ENCODE results near the gene DGKI.

Gene DGKI

GRCh38 chr7:137647905-137648565 lies 198.7 kb downstream of the DGKI start:
- no peaks in the 10 kb centered on the region for H3K9me3 ChIP-seq (ENCODE audit: control insufficient read depth, low read length)
- no peak overlapping the region for H3K14ac ChIP-seq (ENCODE audit: low read length in 2 of 2)
- DNase-seq: no peak
- H3K36me3 ChIP-seq (ENCODE audit: control insufficient read depth in 1 of 2, insufficient read depth in 2 of 2, low read depth in 1 of 2, low read length in 2 of 2): no peaks in the 10 kb centered on the region
- no peak overlapping the region for H3K4ac ChIP-seq (ENCODE audit: low read depth in 1 of 2, low read length in 2 of 2)
- no peak overlapping the region for H3K4me3 ChIP-seq (ENCODE audit: insufficient read depth in 1 of 2, low read depth in 1 of 2, low read length in 2 of 2)
- H3K4me2 ChIP-seq (ENCODE audit: low read length, poor library complexity, severe bottlenecking): no peak overlapping the region
- H3K4me1 ChIP-seq (ENCODE audit: control insufficient read depth, insufficient read depth, low read depth, low read length): peaks cover 2% of the 10 kb centered on the region
- H2BK5ac ChIP-seq (ENCODE audit: low read depth, low read length, poor library complexity, severe bottlenecking): no peak overlapping the region
- H2BK120ac ChIP-seq (ENCODE audit: low read depth, low read length): no peak overlapping the region
- no peak overlapping the region for H2AK5ac ChIP-seq (ENCODE audit: low read length, severe bottlenecking)
- no peaks in the 10 kb centered on the region for H3K27me3 ChIP-seq (ENCODE audit: control insufficient read depth in 1 of 2, insufficient read depth in 1 of 2, low read length in 2 of 2)
- WGBS: 85% methylated on average over 2 of the region's 3 CpGs
- H2AFZ ChIP-seq (ENCODE audit: low read depth, low read length): no peak overlapping the region
- no peak overlapping the region for H2BK15ac ChIP-seq (ENCODE audit: low read depth, poor library complexity, severe bottlenecking)
- H3K27ac ChIP-seq (ENCODE audit: low read length, poor library complexity, severe bottlenecking): no peak overlapping the region
- H3K18ac ChIP-seq (ENCODE audit: low read depth in 1 of 2, low read length in 2 of 2): no peak overlapping the region
- no peak overlapping the region for H4K91ac ChIP-seq (ENCODE audit: low read length)
- H3K9ac ChIP-seq (ENCODE audit: low read length): no peak overlapping the region
- H3K79me1 ChIP-seq (replicated peaks; ENCODE audit: low read length, poor library complexity, severe bottlenecking): no peaks in the 10 kb centered on the region
- H4K8ac ChIP-seq (ENCODE audit: low read length): no peak overlapping the region
- no peak overlapping the region for H2BK12ac ChIP-seq (ENCODE audit: low read length in 2 of 2)
- H3K23ac ChIP-seq (ENCODE audit: low read length in 2 of 2): no peak overlapping the region

GRCh38 chr7:137642472-137642871 lies 204.3 kb downstream of the DGKI start:
- H3K36me3 ChIP-seq (ENCODE audit: control insufficient read depth in 1 of 2, insufficient read depth in 2 of 2, low read depth in 1 of 2, low read length in 2 of 2): no peaks in the 10 kb centered on the region

GRCh38 chr7:137642031-137642430 lies 204.7 kb downstream of the DGKI start:
- Histone ChIP-seq H2AK5ac (ENCODE audit: low read length, severe bottlenecking) (no peak overlapping the region), H2BK120ac (ENCODE audit: low read depth, low read length) (no peak overlapping the region), H3K4me2 (ENCODE audit: low read length, poor library complexity, severe bottlenecking) (no peak overlapping the region), H3K79me1 (replicated peaks; ENCODE audit: low read length, poor library complexity, severe bottlenecking) (no peaks in the 10 kb centered on the region), H2BK12ac (ENCODE audit: low read length in 2 of 2) (no peak overlapping the region), H3K9me3 (ENCODE audit: control insufficient read depth, low read length) (no peaks in the 10 kb centered on the region), H3K4me1 (ENCODE audit: control insufficient read depth, insufficient read depth, low read depth, low read length) (no peaks in the 10 kb centered on the region), H3K27me3 (ENCODE audit: control insufficient read depth in 1 of 2, insufficient read depth in 1 of 2, low read length in 2 of 2) (no peaks in the 10 kb centered on the region), H3K14ac (ENCODE audit: low read length in 2 of 2) (no peak overlapping the region), H3K4me3 (ENCODE audit: insufficient read depth in 1 of 2, low read depth in 1 of 2, low read length in 2 of 2) (no peak overlapping the region), H3K23ac (ENCODE audit: low read length in 2 of 2) (no peak overlapping the region), H3K18ac (ENCODE audit: low read depth in 1 of 2, low read length in 2 of 2) (no peak overlapping the region), H2BK15ac (ENCODE audit: low read depth, poor library complexity, severe bottlenecking) (no peak overlapping the region), H4K8ac (ENCODE audit: low read length) (no peak overlapping the region), H4K91ac (ENCODE audit: low read length) (no peak overlapping the region), H2AFZ (ENCODE audit: low read depth, low read length) (no peak overlapping the region), H3K27ac (ENCODE audit: low read length, poor library complexity, severe bottlenecking) (no peak overlapping the region), H3K4ac (ENCODE audit: low read depth in 1 of 2, low read length in 2 of 2) (no peak overlapping the region), H2BK5ac (ENCODE audit: low read depth, low read length, poor library complexity, severe bottlenecking) (no peak overlapping the region), H3K9ac (ENCODE audit: low read length) (no peak overlapping the region), H3K36me3 (ENCODE audit: control insufficient read depth in 1 of 2, insufficient read depth in 2 of 2, low read depth in 1 of 2, low read length in 2 of 2) (no peaks in the 10 kb centered on the region)
- DNase-seq: no peak

More at GRCh38 chr7:137642472-137642871, 204.3 kb downstream of the DGKI start:
- Histone ChIP-seq H3K4me3 (ENCODE audit: insufficient read depth in 1 of 2, low read depth in 1 of 2, low read length in 2 of 2) (no peak overlapping the region), H3K23ac (ENCODE audit: low read length in 2 of 2) (no peak overlapping the region), H2AK5ac (ENCODE audit: low read length, severe bottlenecking) (no peak overlapping the region), H3K27ac (ENCODE audit: low read length, poor library complexity, severe bottlenecking) (no peak overlapping the region), H3K9ac (ENCODE audit: low read length) (no peak overlapping the region), H3K14ac (ENCODE audit: low read length in 2 of 2) (no peak overlapping the region), H3K4ac (ENCODE audit: low read depth in 1 of 2, low read length in 2 of 2) (no peak overlapping the region), H3K9me3 (ENCODE audit: control insufficient read depth, low read length) (no peaks in the 10 kb centered on the region), H2BK5ac (ENCODE audit: low read depth, low read length, poor library complexity, severe bottlenecking) (no peak overlapping the region), H2BK120ac (ENCODE audit: low read depth, low read length) (no peak overlapping the region), H3K79me1 (replicated peaks; ENCODE audit: low read length, poor library complexity, severe bottlenecking) (no peaks in the 10 kb centered on the region), H3K4me2 (ENCODE audit: low read length, poor library complexity, severe bottlenecking) (no peak overlapping the region), H3K27me3 (ENCODE audit: control insufficient read depth in 1 of 2, insufficient read depth in 1 of 2, low read length in 2 of 2) (no peaks in the 10 kb centered on the region), H4K91ac (ENCODE audit: low read length) (no peak overlapping the region), H2BK12ac (ENCODE audit: low read length in 2 of 2) (no peak overlapping the region), H3K4me1 (ENCODE audit: control insufficient read depth, insufficient read depth, low read depth, low read length) (no peaks in the 10 kb centered on the region), H4K8ac (ENCODE audit: low read length) (no peak overlapping the region), H3K18ac (ENCODE audit: low read depth in 1 of 2, low read length in 2 of 2) (no peak overlapping the region), H2AFZ (ENCODE audit: low read depth, low read length) (no peak overlapping the region), H2BK15ac (ENCODE audit: low read depth, poor library complexity, severe bottlenecking) (no peak overlapping the region)
- peak; percentile 63 for DNase-seq
- 13% methylated on average over 2 of the region's 2 CpGs for WGBS

DNA sequence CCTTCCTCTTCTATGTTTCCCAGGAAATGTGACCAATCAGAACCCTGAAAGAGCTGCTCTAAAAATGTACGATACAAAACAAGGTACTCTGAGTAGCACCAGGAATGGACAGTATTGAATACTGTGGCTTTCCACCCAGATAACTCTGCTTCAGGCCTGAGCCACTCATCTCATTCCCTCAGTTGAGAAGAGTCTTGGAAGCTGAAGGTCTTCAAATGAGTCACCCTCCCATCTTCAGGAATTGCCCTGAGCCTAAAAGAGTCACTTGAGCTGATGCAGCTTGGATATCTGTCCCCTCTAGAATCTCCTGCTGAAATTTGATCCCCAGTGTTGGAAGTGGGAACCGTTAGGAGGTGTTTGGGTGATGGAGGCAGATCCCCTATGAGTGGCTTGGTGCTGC lies 210.4 kb downstream of the DGKI start:
- 94% methylated on average over 2 of the region's 2 CpGs for WGBS
- Histone ChIP-seq H3K4ac (ENCODE audit: low read depth in 1 of 2, low read length in 2 of 2) (no peak overlapping the region), H2AK5ac (ENCODE audit: low read length, severe bottlenecking) (no peak overlapping the region)

More for the DNA sequence above, 210.4 kb downstream of the DGKI start:
- Histone ChIP-seq H4K91ac (ENCODE audit: low read length) (no peak overlapping the region), H2BK12ac (ENCODE audit: low read length in 2 of 2) (no peak overlapping the region), H3K23ac (ENCODE audit: low read length in 2 of 2) (no peak overlapping the region), H3K27ac (ENCODE audit: low read length, poor library complexity, severe bottlenecking) (no peak overlapping the region), H3K4me1 (ENCODE audit: control insufficient read depth, insufficient read depth, low read depth, low read length) (no peaks in the 10 kb centered on the region), H2AFZ (ENCODE audit: low read depth, low read length) (no peak overlapping the region), H3K27me3 (ENCODE audit: control insufficient read depth in 1 of 2, insufficient read depth in 1 of 2, low read length in 2 of 2) (no peaks in the 10 kb centered on the region), H2BK120ac (ENCODE audit: low read depth, low read length) (no peak overlapping the region), H3K4me2 (ENCODE audit: low read length, poor library complexity, severe bottlenecking) (no peak overlapping the region), H3K9me3 (ENCODE audit: control insufficient read depth, low read length) (no peaks in the 10 kb centered on the region), H3K9ac (ENCODE audit: low read length) (no peak overlapping the region), H2BK15ac (ENCODE audit: low read depth, poor library complexity, severe bottlenecking) (no peak overlapping the region), H3K18ac (ENCODE audit: low read depth in 1 of 2, low read length in 2 of 2) (no peak overlapping the region), H3K14ac (ENCODE audit: low read length in 2 of 2) (no peak overlapping the region), H2BK5ac (ENCODE audit: low read depth, low read length, poor library complexity, severe bottlenecking) (no peak overlapping the region), H4K8ac (ENCODE audit: low read length) (no peak overlapping the region), H3K4me3 (ENCODE audit: insufficient read depth in 1 of 2, low read depth in 1 of 2, low read length in 2 of 2) (no peak overlapping the region), H3K36me3 (ENCODE audit: control insufficient read depth in 1 of 2, insufficient read depth in 2 of 2, low read depth in 1 of 2, low read length in 2 of 2) (no peaks in the 10 kb centered on the region), H3K79me1 (replicated peaks; ENCODE audit: low read length, poor library complexity, severe bottlenecking) (no peaks in the 10 kb centered on the region)
- no peak for DNase-seq
